ENCODE data around the gene PSORS1C1.
A peak's percentile ranks its signal among the peaks of the same experiment; 100 is the strongest.
"Not testable (repeated sequence)": the region's sequence is repeated elsewhere in the genome, so short reads cannot be mapped to it uniquely, and the experiment has no call there.

PSORS1C1 gene, protein sequence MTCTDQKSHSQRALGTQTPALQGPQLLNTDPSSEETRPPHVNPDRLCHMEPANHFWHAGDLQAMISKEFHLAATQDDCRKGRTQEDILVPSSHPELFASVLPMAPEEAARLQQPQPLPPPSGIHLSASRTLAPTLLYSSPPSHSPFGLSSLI

DNA sequence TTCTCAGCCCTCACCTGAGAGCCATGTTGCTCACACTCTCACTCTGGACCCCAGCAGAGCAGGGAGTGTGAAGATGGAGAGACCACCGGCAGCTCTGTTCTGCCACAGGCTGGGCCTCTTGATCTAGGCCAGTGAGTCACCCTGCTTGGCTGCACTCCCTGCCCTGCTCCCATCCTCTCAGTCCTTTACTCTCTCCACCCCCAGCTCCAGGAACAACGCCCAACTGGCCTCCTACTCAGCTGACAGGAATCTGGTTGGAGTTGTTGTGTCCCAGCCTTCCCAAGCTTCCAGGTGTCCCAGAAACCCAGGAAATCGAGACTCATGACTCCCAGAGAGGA lies at the start of gene PSORS1C1:
Gene PSORS1C1 (plus strand): TSS at position 260 of the 338 bp plus-strand sequence. CDS start 14,833 bp downstream, outside the sequence.
- DNase-seq (ENCODE audit: low spot score), result peak; percentile 42

DNA sequence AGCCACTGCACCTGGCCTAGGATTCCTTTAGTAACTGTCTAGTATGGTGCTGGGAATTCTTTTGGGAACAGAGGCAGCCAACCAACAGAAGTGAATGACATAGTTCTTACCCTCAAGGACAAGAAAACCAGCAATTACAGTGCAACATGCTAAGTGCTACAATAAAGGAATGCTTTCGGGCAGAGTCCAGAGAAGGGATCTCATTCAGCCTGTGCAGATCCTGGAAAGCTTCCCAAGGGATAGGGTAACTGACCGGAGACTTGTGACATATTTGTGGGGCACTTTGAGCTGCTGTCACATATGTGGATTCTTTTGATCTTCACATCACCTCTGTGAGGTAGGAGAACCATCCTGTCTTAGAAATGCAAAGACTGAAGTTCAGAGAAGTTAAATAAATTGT lies 49.0 kb upstream of the PSORS1C1 start:
- no peak for DNase-seq (ENCODE audit: low spot score)

DNA sequence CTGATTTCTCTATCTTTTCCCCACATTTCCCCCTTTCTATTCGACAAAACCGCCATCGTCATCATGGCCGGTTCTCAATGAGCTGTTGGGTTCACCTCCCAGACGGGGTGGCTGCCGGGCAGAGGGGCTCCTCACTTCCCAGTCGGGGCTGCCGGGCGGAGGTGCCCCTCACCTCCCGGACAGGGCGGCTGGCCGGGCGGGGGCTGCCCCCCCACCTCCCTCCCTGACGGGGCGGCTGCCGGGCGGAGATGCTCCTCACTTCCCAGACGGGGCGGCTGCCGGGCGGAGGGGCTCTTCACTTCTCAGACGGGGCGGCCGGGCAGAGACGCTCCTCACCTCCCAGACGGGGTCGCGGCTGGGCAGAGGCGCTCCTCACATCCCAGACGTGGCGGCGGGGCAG lies 47.6 kb upstream of the PSORS1C1 start:
- DNase-seq (ENCODE audit: low spot score), result not testable (repeated sequence)

DNA sequence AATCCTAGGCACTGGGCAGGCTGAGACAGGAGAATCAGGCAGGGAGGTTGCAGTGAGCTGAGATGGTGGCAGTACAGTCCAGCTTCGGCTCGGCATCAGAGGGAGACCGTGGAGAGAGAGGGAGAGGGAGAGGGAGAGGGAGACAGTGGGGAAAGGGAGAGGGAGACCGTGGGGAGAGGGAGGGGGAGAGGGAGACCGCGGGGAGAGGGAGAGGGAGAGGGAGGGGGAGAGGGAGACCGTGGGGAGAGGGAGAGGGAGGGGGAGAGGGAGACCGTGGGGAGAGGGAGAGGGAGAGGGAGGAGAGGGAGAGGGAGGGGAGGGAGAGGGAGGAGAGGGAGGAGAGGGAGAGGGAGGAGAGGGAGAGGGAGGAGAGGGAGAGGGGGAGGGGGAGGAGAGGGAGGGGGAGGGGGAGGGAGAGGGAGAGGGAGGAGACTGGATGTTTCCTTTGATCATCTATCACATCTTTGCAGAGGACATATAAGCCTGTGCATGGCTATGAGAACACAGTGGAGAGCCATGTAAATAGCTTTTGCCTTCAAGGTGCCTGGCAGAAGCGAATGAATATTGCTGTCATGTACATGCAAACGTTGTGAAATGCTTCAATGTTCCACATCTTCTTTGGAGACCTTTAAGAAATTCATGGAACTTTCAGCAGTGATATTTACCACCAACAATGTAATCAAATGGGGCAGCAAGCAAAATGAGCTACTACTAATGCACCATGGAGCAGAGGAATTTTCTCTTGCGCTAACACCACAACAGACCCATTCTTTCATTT lies 46.5 kb upstream of the PSORS1C1 start:
- not testable (repeated sequence) for DNase-seq (ENCODE audit: low spot score)

DNA sequence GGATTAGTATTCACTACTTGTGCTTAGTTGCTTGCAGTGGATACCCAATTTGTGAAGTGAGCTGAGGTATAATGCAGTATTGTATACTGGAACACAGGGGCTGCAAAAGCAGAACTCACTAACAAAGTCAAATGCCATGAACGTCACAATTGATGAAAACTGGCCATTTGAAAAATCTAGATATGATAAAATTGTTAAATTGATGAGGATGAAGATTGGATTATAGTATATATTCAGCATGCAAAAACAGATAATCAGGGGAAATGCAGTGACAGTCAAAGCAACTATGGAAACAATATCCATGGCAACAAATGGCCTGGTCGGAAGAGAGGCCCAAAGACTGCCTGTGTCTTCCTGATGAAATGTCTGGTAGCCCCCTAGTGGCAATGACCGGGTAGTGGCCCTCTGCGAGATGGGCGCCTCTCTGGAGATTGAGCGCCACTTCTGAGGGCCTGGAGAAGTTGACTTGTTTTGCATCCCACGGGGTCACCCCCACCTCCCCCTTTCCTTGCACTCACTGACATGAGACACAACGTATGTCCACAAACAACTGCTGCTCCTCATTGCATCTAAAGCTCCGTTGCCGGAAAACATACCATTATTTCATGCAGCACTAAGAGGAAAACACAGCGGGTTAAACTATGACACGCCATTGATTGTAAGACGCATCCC lies 45.8 kb upstream of the PSORS1C1 start:
- peak; percentile 77 for DNase-seq (ENCODE audit: low spot score)

DNA sequence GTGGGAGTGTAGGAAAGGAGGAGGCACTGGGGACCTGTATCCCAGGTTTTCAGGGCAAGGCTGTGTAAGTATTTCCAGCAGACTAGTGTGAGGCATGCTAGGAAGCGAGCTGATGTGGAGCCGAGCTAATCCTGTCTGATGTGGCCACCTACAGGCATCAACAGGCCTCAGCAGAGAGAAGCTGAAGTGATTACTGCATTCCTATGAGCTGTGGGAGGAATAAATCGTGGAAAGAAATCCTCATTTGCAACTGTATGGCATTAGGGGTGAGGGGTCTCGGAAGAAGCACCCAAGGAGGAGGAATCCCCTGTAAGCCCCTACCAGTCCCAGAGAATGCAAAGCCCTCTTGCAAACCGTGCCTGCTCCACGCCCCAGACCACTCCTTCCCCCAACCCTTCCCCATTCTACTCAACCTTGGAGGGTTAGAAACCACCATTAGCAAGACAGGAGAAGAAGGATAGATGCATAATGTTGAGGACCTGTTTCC lies 43.8 kb upstream of the PSORS1C1 start:
- peak; percentile 27 for DNase-seq (ENCODE audit: low spot score)

DNA sequence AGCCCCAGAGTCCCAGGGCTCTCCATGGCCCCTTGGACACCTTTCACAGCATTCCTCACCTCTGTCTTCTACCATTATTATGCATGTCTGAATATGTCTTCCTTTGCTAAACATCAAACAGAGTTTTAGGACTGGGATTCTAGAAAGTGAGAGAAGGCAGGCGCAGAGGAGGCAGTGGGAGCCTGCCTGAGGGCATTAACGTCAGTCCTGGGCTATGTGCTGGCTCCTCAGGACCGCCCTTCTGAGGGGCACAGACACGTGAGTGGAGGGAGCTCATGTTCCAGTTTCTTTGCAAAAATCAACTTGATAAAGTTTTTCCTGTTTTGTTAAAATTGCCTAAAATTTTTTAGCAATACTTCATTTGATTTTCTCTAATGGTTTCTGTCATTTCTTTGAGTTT lies 40.2 kb upstream of the PSORS1C1 start:
- no peak for DNase-seq (ENCODE audit: low spot score)

DNA sequence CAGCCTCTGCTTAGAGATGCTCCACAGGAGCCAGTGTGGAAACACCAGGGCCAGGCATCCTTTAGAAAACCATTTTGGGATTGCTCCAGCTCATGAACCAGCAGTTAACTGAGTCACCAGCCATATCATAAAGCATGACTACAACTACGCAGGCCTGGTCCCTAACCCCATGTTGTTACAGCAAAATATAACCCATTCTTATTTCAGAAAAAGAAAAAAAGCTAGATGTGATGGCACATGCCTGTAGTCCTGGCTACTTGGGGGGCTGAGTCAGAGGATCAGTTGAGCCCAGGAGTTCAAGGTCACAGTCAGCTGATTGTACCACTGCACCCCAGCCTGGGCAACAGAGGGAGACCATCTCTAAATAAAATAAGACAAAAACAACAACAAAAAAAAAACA lies 39.1 kb upstream of the PSORS1C1 start:
- no peak for DNase-seq (ENCODE audit: low spot score)

DNA sequence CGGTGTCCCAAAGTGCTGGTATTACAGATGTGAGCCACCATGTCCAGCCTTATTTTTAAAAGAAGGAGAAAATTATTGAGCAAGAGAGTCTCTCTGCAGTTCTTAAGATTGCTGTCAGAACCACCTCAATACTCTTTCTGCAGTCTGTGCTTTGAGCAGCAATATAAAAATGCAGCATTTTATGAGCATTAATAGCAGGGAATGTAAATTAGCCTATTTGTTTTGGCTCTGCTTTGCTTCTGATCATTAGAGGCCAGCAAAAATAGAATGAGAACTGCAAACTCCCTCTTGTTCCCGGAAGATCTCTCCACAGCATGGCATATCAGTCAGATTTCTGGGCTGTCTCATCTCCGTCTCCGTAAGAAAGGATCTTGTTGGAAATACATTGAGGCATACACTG lies 38.0 kb upstream of the PSORS1C1 start:
- no peak for DNase-seq (ENCODE audit: low spot score)

DNA sequence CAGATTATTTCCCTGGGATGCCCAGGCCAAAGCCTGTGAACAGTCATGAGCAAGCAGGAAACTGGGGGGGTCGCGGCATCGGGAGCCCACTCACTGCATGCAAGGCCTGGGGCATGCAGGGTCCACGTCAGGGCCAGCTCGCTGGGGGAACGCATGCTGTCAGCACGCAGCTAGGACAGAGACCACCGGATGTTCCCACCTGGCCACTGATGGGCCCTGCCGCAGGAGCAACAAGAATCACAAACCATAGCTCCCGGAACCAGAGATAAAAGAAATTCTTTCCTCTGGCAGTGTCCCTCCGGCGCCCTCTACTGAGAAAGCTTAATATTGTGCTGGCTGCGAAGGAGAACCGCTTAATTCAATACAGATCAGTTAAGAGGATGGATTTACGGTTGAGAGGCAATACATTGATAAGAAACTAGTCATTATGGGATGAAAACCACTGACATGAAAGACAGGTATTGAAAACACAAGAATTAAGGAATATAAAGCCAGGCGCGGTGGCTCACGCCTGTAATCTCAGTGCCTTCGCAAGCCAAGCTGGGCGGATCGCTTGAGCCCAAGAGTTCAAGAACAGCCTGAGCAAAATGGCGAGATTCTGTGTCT lies 34.8 kb upstream of the PSORS1C1 start:
- DNase-seq (ENCODE audit: low spot score), result peak; percentile 60

DNA sequence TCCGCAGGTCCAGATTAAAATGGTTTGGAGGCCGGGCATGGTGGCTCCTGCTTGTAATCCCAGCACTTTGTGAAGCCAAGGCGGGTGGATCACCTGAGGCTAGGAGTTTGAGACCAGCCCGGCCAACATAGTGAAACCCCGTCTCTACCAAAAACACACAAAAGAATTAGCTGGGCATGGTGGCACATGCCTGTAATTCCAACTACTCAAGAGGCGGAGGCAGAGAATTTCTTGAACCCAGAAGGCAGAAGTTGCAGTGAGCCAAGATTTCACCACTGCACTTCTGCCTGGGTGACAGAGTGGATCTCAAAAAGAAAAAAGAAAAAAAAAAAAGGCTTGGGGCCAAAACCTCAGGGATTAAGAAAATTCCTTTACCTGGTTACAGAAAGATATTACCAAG lies 32.7 kb upstream of the PSORS1C1 start:
- no peak for DNase-seq (ENCODE audit: low spot score)

DNA sequence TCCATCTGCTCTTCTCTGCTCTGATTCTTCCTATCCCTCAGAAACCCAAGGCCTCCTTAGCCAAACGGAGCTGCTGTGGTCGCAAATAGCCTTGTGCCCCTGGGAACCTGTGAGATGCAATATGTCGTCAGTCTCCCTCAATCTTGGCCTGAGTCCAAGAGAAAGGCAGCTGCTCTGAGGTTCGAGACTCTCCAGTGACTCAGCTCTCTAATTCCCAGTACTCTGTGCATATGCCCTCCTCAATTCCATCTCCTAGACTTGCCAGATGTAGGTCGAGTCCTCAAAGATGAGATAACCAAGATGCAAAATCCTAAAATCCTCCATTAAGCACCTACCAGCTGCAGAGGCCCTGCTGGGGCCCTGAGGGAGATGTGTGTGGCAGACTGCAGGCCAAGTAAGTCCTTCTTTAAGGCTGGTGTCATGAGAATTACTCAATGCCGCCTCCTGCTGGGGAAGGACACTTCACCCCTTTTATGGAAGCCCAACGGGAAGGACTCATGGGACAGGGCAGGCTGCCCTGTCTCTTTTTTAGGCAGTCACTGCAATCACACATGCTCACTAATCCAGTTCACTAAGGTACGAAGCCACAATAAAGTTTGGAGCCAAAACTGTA lies 30.8 kb upstream of the PSORS1C1 start:
- no peak for DNase-seq (ENCODE audit: low spot score)

DNA sequence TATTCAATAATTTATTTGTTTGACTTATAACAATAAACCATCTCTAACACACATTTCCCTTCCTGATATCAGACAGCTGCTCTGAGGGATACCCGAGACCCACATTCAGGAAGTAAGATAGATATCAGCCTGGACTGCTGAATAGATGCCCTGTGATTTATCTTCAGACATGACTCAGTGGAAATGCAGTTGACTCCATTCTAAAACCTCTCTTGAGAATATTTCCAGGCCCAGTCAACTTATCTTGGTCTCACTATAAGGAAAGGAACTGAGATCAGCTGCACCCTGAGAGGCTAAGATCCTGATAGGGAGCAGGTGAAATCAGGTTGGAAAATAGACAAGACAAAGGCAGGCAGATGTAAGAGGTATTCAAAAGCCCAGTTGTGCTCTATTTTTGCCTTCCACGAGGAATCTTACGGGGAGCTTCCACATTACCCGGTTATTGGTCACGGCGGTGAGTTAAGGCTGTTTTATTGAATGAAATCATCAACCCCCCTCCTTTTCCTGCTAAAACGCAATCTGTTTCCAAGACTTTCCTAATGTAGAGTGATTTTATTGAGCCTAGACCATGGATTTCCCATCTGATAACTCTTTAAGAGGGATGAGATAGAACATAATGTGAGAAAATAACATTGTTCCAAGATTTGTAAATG lies 27.7 kb upstream of the PSORS1C1 start:
- DNase-seq (ENCODE audit: low spot score), result peak; percentile 75

DNA sequence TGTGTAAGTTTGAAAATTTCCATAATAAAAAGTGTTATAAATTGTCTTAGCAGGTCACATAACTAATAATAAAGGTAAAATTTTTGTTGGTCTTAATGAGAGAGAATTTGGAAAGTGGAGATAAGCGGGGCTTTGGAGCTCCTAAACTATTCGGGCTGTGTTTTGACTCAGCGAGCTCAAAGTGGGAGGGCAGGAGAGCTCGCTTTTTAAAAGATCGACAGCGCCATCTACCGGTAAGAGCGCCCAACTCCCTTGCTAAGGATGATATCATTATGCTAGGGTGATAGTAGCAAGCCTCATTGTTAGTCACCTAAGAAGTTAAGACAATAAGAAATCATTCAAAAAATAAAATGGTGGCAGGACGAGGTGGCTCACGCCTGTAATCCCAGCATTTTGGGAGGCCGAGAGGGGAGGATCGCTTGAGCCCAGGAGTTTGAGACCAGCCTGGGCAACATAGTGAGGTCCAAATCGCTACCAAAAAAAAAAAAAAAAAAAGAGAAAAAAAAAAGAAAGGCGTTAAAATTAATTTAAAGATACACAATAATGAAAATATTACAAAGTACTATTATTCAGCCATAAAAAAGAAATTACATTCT lies 27.0 kb upstream of the PSORS1C1 start:
- peak; percentile 88 for DNase-seq (ENCODE audit: low spot score)

DNA sequence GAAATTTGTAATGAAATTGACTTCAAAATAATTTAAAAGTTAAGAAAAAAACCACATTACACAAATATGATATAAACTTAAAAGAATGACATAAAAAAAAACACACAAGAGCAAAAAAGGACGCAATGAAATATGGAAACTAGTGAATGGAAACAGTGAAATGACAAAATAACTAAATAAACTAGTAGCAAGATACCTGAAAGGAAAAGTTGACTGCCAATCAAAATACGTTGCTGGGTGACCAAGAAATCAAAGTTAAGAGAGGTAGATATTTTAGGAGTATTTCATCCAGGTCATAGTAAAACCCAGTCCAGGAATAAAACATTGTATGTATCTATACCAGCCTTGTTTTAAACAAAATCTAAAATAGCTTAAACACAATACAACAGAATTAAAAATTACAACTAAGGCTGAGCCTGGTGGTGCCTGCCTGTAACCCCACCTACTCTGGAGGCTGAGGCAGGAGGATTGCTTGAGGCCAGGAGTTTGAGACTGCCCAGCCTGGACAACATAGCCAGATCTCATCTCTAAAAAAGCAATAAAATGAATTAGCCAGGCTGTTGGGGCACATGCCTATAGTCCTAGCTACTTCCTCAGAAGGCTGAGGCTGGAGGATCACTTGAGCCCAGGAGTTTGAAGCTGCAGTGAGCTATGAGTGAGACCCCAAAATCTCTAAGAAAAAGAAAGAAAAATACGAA lies 24.2 kb upstream of the PSORS1C1 start:
- no peak for DNase-seq (ENCODE audit: low spot score)

DNA sequence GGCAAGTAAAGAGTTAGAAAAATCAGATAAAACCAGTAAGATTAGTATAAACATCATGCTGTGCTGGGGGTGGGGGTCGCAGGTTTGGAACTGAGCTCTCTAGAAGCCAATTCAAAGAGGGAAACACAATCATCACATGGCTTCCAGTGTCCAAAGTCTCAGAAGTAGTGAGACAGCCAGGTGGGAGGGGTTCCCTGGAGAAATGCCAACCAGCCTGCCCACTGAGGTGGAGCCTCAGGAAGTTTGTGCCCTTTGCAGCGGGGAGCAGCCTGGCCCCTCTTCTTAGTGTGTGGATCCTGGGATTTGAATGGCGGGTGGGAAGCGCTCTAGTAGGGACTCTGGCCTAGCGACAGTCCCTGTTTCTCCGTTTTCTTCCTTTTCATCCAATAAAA lies 23.6 kb upstream of the PSORS1C1 start:
- no peak for DNase-seq (ENCODE audit: low spot score)

DNA sequence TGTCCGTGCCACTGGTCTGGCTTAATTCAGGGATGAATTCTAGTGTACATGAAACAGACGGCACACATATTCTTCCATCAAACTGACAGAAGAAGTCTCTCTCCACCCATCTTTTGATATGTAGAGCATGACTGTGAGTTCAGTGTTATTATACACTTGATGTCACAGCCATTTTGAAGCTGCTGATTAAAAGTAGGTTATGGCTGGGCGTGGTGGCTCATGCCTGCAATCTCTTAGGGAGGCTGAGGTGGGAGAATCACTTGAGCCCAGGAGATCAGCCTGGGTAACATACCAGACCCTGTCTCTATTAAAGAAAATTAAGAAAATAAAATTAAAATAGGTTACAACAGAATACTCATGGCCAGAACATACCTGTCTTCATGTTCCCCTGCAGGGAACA lies 22.9 kb upstream of the PSORS1C1 start:
- no peak for DNase-seq (ENCODE audit: low spot score)

DNA sequence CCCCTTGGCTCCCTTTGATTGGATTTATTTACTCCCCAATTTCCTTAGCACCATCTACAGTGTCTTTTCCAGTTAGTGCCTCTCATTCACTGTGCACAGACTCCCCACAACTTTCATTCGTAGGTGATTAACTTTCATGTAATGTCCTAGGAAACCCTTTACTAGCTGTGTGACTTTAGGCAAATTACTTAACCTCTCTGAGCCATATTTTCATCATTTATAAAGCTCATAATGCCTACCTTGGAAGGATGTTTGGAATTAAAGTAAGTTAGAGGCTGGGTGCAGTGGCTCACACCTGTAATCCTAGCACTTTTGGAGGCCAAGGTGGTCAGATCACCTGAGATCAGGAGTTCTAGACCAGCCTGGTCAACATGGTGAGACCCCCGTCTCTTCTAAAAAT lies 22.4 kb upstream of the PSORS1C1 start:
- DNase-seq (ENCODE audit: low spot score), result no peak

DNA sequence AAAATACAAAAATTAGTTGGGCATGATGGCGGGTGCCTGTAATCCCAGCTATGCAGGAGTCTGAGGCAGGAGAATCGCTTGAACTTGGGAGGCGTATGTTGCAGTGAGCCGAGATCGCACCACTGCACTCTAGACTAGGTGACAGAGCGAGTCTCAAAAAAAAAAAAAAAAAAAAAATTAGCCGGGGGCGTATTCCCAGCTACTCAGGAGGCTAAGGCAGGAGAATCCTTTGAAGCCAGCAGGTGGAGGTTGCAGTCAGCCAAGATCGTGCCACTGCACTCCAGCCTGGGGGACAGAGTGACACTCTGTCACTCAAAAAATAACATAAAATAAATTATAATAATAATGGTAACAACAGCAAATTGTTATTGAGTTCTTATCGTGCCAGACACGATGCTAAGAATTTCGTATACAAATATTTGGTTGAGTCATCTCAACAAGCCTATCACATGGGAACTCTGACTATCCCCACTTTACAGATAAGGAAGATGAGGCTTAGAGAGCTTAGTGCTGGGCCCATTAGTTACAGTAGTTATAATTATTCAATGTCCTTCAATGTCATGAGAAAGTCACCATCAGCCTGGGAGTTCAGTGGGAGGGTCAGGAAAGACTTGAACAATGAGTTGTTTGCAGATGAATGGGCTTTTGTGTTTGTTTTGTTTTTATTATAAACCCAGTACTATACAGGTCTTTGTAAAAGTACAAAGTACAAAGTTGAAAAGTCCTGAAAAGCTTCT lies 21.7 kb upstream of the PSORS1C1 start:
- DNase-seq (ENCODE audit: low spot score), result no peak

DNA sequence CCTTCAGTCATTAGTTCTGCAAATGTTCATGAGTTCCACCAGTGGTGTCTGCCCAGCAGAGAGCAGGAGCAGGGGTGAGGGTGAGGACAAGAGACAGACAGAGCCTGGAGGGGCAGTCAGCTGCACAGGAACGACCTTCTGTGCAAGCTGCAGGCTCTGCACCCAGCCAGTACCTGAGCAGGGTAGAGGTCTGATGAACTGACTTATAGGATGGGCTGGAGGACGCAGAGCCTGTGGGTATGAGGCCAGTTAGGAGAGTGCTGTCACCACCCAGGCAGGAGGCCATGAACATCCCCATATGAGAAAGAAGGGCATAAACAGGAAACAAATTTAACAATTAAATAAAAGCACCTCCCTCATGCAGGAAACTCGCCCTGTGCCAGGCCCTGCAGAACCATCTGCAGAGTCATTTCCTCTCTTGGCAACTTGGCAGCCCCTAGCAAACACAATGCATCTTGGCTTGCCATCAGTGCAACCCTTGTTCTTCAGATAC lies 20.2 kb upstream of the PSORS1C1 start:
- DNase-seq (ENCODE audit: low spot score), result no peak
